Measurements from ENCODE around the gene SLC7A6. TPM values are rescaled to one million over a fixed set of nuclear protein-coding genes. Genes with fewer than 3 reads are reported as not detected.
"Not testable (repeated sequence)": the region's sequence is repeated elsewhere in the genome, so short reads cannot be mapped to it uniquely, and the experiment has no call there.

SLC7A6 gene
- total and polyA plus RNA-seq, 2 of the 8 experiments (the other 6 are each of a cell fraction or from before 2014, with no cell fraction given): 28.0 to 37.8 TPM

GRCh38 chr16:68288252-68288650, 23.9 kb downstream of the SLC7A6 start (continued):
- TF ChIP-seq EP300 (IDR thresholded peaks at IDR 0.05; ENCODE audit: borderline replicate concordance in 1 of 2, low read depth in 2 of 2, low read length in 2 of 2): no peak
- TF ChIP-seq TBP (IDR thresholded peaks at IDR 0.05; ENCODE audit: low read depth, low read length): no peak
- no peak for TF ChIP-seq SRF (IDR thresholded peaks at IDR 0.05; ENCODE audit: low read depth, low read length)
- no peak for TF ChIP-seq JUND (IDR thresholded peaks at IDR 0.05; ENCODE audit: low read length)
- TF ChIP-seq YY1 (IDR thresholded peaks at IDR 0.05; ENCODE audit: low read depth, low read length): no peak

GRCh38 chr16:68288796-68289195, 24.5 kb downstream of the SLC7A6 start:
- H3K36me3 ChIP-seq (ENCODE audit: control insufficient read depth in 2 of 4, insufficient read depth in 4 of 4, low read length in 3 of 4): peaks cover 0 to 15% (median 6%) of the 10 kb centered on the region in 4 experiments; a peak in 5 of 8 replicates
- H3K27ac ChIP-seq (ENCODE audit: low read depth, low read length); H3K9me3 ChIP-seq (ENCODE audit: insufficient read depth in 2 of 2, low read depth in 1 of 2, low read length in 1 of 2); H3K79me2 ChIP-seq (ENCODE audit: control insufficient read depth in 1 of 2, insufficient read depth in 2 of 2, low read length in 2 of 2); H4K8ac ChIP-seq (ENCODE audit: extremely low read depth, insufficient read depth, low read length); DNase-seq (ENCODE audit: low read depth in 1 of 2, low spot score in 2 of 2); H3K4ac ChIP-seq (replicated peaks; ENCODE audit: insufficient read length, low read depth, low read length); H2BK120ac ChIP-seq (replicated peaks; ENCODE audit: low read depth, low read length); H3K56ac ChIP-seq (replicated peaks; ENCODE audit: insufficient read length, low read depth, low read length); H2BK15ac ChIP-seq (ENCODE audit: low read length); H3K27me3 ChIP-seq (replicated peaks in 1 of 4; ENCODE audit: control insufficient read depth in 3 of 4, extremely low read depth in 1 of 4, insufficient read depth in 3 of 4, low read length in 3 of 4); H4K20me1 ChIP-seq (replicated peaks in 1 of 2; ENCODE audit: control insufficient read depth in 1 of 2, insufficient read depth in 2 of 2, low read length in 2 of 2); H4K91ac ChIP-seq (replicated peaks; ENCODE audit: insufficient read length, low read length); H2AK5ac ChIP-seq (ENCODE audit: low read depth, low read length); H3K9ac ChIP-seq (replicated peaks in 1 of 4; ENCODE audit: extremely low read depth in 1 of 4, low read depth in 3 of 4, low read length in 3 of 4); H3K23ac ChIP-seq (ENCODE audit: insufficient read length); H3K79me1 ChIP-seq (ENCODE audit: low read depth, low read length); H4K5ac ChIP-seq (ENCODE audit: insufficient read length, low read depth, low read length); H2BK20ac ChIP-seq (ENCODE audit: low read length); H3K4me2 ChIP-seq (ENCODE audit: insufficient read depth in 1 of 2, low read depth in 2 of 2, low read length in 2 of 2); H3K14ac ChIP-seq (ENCODE audit: insufficient read length); H2AFZ ChIP-seq (ENCODE audit: low read length); H2BK12ac ChIP-seq (ENCODE audit: low read depth, low read length); H3K4me1 ChIP-seq (replicated peaks in 1 of 4; ENCODE audit: control insufficient read depth in 3 of 4, insufficient read depth in 4 of 4, low read length in 3 of 4); H3K23me2 ChIP-seq (ENCODE audit: low read depth, low read length); H3K18ac ChIP-seq (ENCODE audit: extremely low read depth, low read length); H2BK5ac ChIP-seq (ENCODE audit: low read depth, low read length); FAIRE-seq; H3K4me3 ChIP-seq (ENCODE audit: extremely low read depth in 1 of 4, insufficient read depth in 2 of 4, low read depth in 3 of 4, low read length in 4 of 4): not testable (repeated sequence)
- ChIA-PET POLR2A (ENCODE audit: partially characterized antibody) (interaction anchor here (1.3 to 4.4 kb wide), 4 partner anchors 10 to 20 kb away, joined by 3 to 13 read pairs (median 7); no protein-coding TSS in a partner anchor), CTCF (ENCODE audit: partially characterized antibody) (interaction anchor here (1.0 to 20.4 kb wide), 5 partner anchors 11 to 40 kb away, joined by 3 to 233 read pairs (median 4); partner anchors contain the start of gene SLC7A6)
- WGBS, 2 experiments (ENCODE audit: extremely low coverage in 1 of 2, insufficient coverage in 1 of 2, insufficient read length in 1 of 2, insufficient replicate concordance in 2 of 2, low coverage in 1 of 2, low lambda C conversion rate in 2 of 2, missing lambda C conversion rate in 1 of 2): 75% methylated on average over 4 of the region's 9 CpGs; no CpG with 5 or more reads in 1 of the 2 experiments
